Measurements from ENCODE around the gene BCL7C. TPM values are rescaled to one million over a fixed set of nuclear protein-coding genes. Genes with fewer than 3 reads are reported as not detected.

The BCL7C gene
- total and polyA plus RNA-seq, 2 of the 13 experiments (the other 11 are each of a cell fraction or from before 2014, with no cell fraction given): 17.7 to 33.8 TPM

- TF ChIP-seq ZNF431 (CRISPR knock-in tag; IDR thresholded peaks at IDR 0.05; ENCODE audit: borderline replicate concordance, low read depth): peak; percentile 97
- TF ChIP-seq ARHGAP35 (CRISPR knock-in tag; IDR thresholded peaks at IDR 0.05; ENCODE audit: borderline replicate concordance): peak; percentile 97
- peak; percentile 95 for TF ChIP-seq CCDC6 (CRISPR knock-in tag; IDR thresholded peaks at IDR 0.05)
- TF ChIP-seq MTA1 (CRISPR knock-in tag; IDR thresholded peaks at IDR 0.05; ENCODE audit: borderline replicate concordance): peak; percentile 93
- peak; percentile 69; the same call in 1 of the 2 replicates for TF ChIP-seq MIXL1 (CRISPR knock-in tag; IDR thresholded peaks at IDR 0.05)
- TF ChIP-seq NFATC3 (CRISPR knock-in tag; IDR thresholded peaks at IDR 0.05): peak; percentile 95
- TF ChIP-seq ZNF136 (CRISPR knock-in tag; IDR thresholded peaks at IDR 0.05; ENCODE audit: low read depth): no peak
- TF ChIP-seq SP140L (CRISPR knock-in tag; IDR thresholded peaks at IDR 0.05; ENCODE audit: borderline replicate concordance): no peak
- peak; percentile 87 for TF ChIP-seq SRY (CRISPR knock-in tag; IDR thresholded peaks at IDR 0.05)
- peak; percentile 48; the same call in 1 of the 2 replicates for TF ChIP-seq NFE2 (CRISPR knock-in tag; IDR thresholded peaks at IDR 0.05)
- peak; percentile 71; the same call in 1 of the 2 replicates for TF ChIP-seq RFXANK (CRISPR knock-in tag; IDR thresholded peaks at IDR 0.05)
- TF ChIP-seq ARNT (IDR thresholded peaks at IDR 0.05): no peak
- no peak; the same call in 1 of the 2 replicates for TF ChIP-seq ELF1 (CRISPR knock-in tag; IDR thresholded peaks at IDR 0.05)
- TF ChIP-seq RFX1 (IDR thresholded peaks at IDR 0.05): no peak
- TF ChIP-seq ZKSCAN5 (CRISPR knock-in tag; IDR thresholded peaks at IDR 0.05): peak; percentile 77
- TF ChIP-seq ZNF143 (CRISPR knock-in tag; IDR thresholded peaks at IDR 0.05): peak; percentile 66
- TF ChIP-seq RNF219 (CRISPR knock-in tag; IDR thresholded peaks at IDR 0.05): no peak
- no peak for TF ChIP-seq FOXJ3 (CRISPR knock-in tag; IDR thresholded peaks at IDR 0.05; ENCODE audit: borderline replicate concordance)
- TF ChIP-seq ZNF296 (CRISPR knock-in tag; conservative IDR thresholded peaks at IDR 0.05): peak; percentile 96
- peak; percentile 57; the same call in 1 of the 2 replicates for TF ChIP-seq ZBTB7B (CRISPR knock-in tag; IDR thresholded peaks at IDR 0.05)
- TF ChIP-seq ZNF513 (CRISPR knock-in tag; conservative IDR thresholded peaks at IDR 0.05): no peak
- TF ChIP-seq ZFP36L2 (CRISPR knock-in tag; IDR thresholded peaks at IDR 0.05): no peak
- no peak for TF ChIP-seq SMARCE1 (IDR thresholded peaks at IDR 0.05; ENCODE audit: borderline replicate concordance)
- peak; percentile 56; the same call in 1 of the 2 replicates for TF ChIP-seq RARA (CRISPR knock-in tag; IDR thresholded peaks at IDR 0.05)
- no peak for TF ChIP-seq RBM39 (IDR thresholded peaks at IDR 0.05; ENCODE audit: low read depth, low read length, poor library complexity, severe bottlenecking)
These were observed at the start of gene BCL7C (continued) for GRCh38 chr16:30893744-30894539.

Measured in HepG2 (cell line).